ENCODE data around the gene DDX54.

DNA sequence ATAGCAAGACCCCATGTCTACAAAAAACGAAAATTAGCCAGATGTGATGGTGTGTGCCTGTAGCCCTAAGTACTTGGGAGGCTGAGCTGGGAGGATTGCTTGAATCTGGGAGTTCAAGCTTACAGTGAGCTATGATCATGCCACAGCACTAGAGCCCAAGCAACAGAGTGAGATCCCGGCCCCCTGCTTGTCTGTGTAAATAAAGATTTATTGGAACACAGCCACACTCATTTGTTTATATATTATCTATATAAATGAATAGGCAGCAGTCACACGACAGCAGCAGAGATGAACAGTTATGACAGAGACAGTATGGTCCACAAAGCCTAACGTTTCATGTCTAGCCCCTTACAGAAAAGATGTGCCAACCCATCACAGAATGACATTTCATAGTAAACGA lies 14.8 kb downstream of the DDX54 start:
- TF ChIP-seq, protein P1, sequence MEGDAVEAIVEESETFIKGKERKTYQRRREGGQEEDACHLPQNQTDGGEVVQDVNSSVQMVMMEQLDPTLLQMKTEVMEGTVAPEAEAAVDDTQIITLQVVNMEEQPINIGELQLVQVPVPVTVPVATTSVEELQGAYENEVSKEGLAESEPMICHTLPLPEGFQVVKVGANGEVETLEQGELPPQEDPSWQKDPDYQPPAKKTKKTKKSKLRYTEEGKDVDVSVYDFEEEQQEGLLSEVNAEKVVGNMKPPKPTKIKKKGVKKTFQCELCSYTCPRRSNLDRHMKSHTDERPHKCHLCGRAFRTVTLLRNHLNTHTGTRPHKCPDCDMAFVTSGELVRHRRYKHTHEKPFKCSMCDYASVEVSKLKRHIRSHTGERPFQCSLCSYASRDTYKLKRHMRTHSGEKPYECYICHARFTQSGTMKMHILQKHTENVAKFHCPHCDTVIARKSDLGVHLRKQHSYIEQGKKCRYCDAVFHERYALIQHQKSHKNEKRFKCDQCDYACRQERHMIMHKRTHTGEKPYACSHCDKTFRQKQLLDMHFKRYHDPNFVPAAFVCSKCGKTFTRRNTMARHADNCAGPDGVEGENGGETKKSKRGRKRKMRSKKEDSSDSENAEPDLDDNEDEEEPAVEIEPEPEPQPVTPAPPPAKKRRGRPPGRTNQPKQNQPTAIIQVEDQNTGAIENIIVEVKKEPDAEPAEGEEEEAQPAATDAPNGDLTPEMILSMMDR (IDR thresholded peaks at IDR 0.05): no peak
- TF ChIP-seq, protein P2, sequence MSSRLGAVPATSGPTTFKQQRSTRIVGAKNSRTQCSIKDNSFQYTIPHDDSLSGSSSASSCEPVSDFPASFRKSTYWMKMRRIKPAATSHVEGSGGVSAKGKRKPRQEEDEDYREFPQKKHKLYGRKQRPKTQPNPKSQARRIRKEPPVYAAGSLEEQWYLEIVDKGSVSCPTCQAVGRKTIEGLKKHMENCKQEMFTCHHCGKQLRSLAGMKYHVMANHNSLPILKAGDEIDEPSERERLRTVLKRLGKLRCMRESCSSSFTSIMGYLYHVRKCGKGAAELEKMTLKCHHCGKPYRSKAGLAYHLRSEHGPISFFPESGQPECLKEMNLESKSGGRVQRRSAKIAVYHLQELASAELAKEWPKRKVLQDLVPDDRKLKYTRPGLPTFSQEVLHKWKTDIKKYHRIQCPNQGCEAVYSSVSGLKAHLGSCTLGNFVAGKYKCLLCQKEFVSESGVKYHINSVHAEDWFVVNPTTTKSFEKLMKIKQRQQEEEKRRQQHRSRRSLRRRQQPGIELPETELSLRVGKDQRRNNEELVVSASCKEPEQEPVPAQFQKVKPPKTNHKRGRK (CRISPR knock-in tag; IDR thresholded peaks at IDR 0.05; ENCODE audit: borderline replicate concordance): no peak
- TF ChIP-seq FOXK1 (CRISPR knock-in tag; IDR thresholded peaks at IDR 0.05) (no peak), ETV6 (CRISPR knock-in tag; IDR thresholded peaks at IDR 0.05) (no peak)
- TF ChIP-seq, protein P3, sequence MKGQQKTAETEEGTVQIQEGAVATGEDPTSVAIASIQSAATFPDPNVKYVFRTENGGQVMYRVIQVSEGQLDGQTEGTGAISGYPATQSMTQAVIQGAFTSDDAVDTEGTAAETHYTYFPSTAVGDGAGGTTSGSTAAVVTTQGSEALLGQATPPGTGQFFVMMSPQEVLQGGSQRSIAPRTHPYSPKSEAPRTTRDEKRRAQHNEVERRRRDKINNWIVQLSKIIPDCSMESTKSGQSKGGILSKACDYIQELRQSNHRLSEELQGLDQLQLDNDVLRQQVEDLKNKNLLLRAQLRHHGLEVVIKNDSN (CRISPR knock-in tag; IDR thresholded peaks at IDR 0.05): no peak
- TF ChIP-seq, protein P4, sequence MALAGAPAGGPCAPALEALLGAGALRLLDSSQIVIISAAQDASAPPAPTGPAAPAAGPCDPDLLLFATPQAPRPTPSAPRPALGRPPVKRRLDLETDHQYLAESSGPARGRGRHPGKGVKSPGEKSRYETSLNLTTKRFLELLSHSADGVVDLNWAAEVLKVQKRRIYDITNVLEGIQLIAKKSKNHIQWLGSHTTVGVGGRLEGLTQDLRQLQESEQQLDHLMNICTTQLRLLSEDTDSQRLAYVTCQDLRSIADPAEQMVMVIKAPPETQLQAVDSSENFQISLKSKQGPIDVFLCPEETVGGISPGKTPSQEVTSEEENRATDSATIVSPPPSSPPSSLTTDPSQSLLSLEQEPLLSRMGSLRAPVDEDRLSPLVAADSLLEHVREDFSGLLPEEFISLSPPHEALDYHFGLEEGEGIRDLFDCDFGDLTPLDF (CRISPR knock-in tag; IDR thresholded peaks at IDR 0.05): no peak
- TF ChIP-seq, protein P5, sequence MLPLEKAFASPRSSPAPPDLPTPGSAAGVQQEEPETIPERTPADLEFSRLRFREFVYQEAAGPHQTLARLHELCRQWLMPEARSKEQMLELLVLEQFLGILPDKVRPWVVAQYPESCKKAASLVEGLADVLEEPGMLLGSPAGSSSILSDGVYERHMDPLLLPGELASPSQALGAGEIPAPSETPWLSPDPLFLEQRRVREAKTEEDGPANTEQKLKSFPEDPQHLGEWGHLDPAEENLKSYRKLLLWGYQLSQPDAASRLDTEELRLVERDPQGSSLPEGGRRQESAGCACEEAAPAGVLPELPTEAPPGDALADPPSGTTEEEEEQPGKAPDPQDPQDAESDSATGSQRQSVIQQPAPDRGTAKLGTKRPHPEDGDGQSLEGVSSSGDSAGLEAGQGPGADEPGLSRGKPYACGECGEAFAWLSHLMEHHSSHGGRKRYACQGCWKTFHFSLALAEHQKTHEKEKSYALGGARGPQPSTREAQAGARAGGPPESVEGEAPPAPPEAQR (CRISPR knock-in tag; IDR thresholded peaks at IDR 0.05): no peak
- TF ChIP-seq, protein P6, sequence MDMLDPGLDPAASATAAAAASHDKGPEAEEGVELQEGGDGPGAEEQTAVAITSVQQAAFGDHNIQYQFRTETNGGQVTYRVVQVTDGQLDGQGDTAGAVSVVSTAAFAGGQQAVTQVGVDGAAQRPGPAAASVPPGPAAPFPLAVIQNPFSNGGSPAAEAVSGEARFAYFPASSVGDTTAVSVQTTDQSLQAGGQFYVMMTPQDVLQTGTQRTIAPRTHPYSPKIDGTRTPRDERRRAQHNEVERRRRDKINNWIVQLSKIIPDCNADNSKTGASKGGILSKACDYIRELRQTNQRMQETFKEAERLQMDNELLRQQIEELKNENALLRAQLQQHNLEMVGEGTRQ (CRISPR knock-in tag; IDR thresholded peaks at IDR 0.05): no peak
- TF ChIP-seq, protein P7, sequence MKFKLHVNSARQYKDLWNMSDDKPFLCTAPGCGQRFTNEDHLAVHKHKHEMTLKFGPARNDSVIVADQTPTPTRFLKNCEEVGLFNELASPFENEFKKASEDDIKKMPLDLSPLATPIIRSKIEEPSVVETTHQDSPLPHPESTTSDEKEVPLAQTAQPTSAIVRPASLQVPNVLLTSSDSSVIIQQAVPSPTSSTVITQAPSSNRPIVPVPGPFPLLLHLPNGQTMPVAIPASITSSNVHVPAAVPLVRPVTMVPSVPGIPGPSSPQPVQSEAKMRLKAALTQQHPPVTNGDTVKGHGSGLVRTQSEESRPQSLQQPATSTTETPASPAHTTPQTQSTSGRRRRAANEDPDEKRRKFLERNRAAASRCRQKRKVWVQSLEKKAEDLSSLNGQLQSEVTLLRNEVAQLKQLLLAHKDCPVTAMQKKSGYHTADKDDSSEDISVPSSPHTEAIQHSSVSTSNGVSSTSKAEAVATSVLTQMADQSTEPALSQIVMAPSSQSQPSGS (CRISPR knock-in tag; IDR thresholded peaks at IDR 0.05; ENCODE audit: borderline replicate concordance, low read depth): no peak

All from WTC11 (cell line).